Fibroblast of the aortic adventitia (primary cell): ENCODE measurements around the gene DNAH7. TPM values are rescaled to one million over a fixed set of nuclear protein-coding genes. Genes with fewer than 3 reads are reported as not detected.

Source experiments
- DNase-seq: peaks from one replicate; pipeline ENCODE4 v3.0.0-alpha.2; 2010; ENCODE audit warnings: low read depth
- H3K4me3 ChIP-seq: 2 replicates; pipeline ENCODE4 v1.5.1; 2011; ENCODE audit warnings: low read depth, mild to moderate bottlenecking, control low read depth, low read length, moderate library complexity
- total RNA-seq: library from RNA; depleted of rRNA; stranded (reverse); fragments of >200 nt; gene quantifications from 2 replicates; pipeline ENCODE4 v1.2.3, GENCODE V29; 2012; ENCODE audit warnings: low replicate concordance
- TF ChIP-seq, protein P1 (sequence below): IDR thresholded peaks from 2 replicates; pipeline ENCODE4 v1.5.1; 2011; ENCODE audit warnings: mild to moderate bottlenecking, low read length, control low read depth, inconsistent platforms; ENCODE audit not compliant: insufficient read depth

The DNAH7 gene
- total RNA-seq, 1 donor = 2.6 TPM

DNA sequence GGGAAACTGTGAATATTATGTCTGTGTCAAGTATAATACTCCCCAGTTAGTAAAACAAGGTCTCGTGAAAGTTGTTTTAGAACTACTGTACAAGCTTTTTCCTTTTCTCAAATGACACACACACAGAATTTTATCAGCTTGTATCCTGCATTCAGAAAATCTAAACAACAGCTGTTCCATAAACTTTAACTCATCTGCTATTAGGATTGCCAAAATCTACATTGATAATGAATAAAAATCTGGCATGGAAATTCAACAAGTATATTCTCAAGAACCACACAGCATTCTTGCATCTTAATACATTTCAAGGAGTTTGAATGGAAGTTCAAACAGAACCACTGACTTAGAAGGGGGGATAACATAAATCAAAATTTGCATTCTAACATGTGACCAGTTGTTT is 260.4 kb downstream of the DNAH7 start:
- TF ChIP-seq, protein P1, sequence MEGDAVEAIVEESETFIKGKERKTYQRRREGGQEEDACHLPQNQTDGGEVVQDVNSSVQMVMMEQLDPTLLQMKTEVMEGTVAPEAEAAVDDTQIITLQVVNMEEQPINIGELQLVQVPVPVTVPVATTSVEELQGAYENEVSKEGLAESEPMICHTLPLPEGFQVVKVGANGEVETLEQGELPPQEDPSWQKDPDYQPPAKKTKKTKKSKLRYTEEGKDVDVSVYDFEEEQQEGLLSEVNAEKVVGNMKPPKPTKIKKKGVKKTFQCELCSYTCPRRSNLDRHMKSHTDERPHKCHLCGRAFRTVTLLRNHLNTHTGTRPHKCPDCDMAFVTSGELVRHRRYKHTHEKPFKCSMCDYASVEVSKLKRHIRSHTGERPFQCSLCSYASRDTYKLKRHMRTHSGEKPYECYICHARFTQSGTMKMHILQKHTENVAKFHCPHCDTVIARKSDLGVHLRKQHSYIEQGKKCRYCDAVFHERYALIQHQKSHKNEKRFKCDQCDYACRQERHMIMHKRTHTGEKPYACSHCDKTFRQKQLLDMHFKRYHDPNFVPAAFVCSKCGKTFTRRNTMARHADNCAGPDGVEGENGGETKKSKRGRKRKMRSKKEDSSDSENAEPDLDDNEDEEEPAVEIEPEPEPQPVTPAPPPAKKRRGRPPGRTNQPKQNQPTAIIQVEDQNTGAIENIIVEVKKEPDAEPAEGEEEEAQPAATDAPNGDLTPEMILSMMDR = no peak
- no peak for DNase-seq
- no peak overlapping the region for H3K4me3 ChIP-seq

DNA sequence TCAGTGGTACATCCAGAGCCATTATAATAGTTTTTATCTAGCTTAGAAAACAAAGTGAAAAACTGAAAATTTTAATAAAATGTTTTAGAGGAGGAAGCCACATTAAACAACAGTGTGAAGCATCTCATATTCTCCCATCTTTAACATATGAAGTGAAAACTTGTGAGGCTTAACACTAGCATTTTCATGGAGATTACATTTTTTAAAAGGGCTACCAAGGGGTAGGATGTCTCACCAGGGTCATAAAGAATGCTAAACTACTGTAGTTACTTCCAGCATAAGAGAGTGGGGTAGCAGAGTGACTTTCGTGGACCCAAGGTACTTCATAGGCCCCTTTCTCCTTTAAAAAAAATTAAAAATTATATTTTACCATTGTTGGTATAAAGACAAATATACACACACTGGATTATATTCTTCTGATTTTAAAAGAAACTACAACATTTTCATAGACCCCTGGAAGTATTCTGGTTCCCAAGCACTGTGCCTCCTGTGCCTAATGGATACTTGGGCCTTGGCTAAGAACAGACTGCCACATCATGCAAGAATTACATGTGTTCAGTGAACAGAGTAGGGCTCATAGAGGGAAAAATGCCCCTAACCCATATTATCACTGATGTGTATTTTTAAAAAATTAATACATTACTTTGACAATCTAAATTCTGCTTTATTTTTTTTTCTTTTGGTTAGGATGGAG is 263.2 kb downstream of the DNAH7 start:
- DNase-seq = no peak
- no peak overlapping the region for H3K4me3 ChIP-seq
- TF ChIP-seq, protein P1 = no peak

DNA sequence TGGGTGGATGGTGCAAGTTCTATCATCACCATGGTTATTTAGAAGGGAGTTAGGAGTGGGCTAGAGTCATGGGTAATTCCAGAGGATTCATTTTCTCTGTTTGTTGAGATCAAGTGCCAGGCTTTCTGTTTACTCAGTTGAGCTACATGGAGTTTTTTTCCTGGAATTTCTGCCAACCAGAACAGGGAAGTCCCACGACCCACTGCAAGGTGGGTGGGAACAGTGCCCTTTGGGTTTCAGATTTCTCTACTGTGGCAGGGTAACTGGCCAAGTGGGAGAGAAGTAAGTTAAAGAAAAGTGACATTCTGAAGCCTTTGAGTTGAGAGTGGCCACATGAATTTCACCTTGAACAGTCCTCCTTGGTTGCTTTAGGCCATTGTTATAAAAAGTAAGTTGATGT is 272.8 kb downstream of the DNAH7 start:
- TF ChIP-seq, protein P1 = no peak
- H3K4me3 ChIP-seq = no peak overlapping the region
- DNase-seq = no peak

DNA sequence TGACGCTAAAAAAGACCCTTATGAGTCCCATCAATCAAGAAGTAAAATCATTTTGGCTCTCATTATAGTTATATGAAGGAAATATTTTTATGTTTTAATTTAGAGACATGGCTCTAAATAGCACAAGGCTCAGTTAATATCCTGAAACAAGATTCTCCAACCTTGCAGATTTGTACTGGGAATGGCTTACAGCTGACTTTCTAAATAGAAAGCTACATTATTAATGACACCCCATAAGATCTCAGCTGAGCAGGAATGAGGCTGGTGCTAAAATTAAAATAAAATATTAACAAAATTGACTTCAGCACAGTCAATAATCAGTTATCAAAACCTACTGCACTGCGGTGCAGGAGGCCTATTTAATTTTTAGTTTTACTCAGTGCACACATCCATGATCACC is 274.8 kb downstream of the DNAH7 start:
- TF ChIP-seq, protein P1 = no peak
- no peak overlapping the region for H3K4me3 ChIP-seq
- no peak for DNase-seq

DNA sequence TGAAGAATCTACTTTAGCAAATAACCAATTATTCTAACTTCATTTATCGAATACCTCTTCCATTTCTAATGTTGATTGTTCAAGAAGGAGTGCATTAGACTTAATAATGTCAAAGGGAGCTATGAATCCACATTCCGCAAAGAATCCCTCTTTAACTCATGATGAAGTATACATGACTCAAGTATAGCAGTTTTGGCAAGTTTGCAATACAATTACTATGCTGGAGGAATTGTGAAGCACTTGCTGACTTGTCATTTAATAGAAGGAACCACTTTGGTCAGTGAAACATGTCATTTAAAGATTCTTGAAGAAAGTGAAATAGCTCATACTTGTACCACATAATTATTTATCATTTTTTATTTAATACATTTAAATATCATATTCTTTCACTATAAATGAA is 286.5 kb downstream of the DNAH7 start:
- TF ChIP-seq, protein P1 = no peak
- peak; percentile 13 for DNase-seq
- H3K4me3 ChIP-seq = no peak overlapping the region

DNA sequence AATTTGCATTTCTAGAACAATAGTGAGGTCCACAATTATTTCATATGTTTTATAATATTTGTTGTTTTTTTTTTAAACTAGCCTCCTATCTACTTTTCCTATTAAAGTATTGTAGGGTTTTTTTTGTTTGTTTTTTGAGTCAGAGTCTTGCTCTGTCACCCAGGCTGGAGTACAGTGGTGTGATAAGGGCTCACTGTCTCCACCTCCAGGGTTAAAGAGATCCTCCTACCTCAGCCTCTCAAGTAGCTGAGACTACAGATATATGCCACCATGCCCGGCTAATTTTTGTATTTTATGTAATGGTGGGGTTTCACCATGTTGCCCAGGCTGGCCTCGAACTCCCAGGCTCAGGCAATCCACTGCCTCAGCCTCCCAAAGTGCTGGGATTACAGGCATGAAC is 289.1 kb downstream of the DNAH7 start:
- DNase-seq = no peak
- TF ChIP-seq, protein P1 = no peak
- no peak overlapping the region for H3K4me3 ChIP-seq

DNA sequence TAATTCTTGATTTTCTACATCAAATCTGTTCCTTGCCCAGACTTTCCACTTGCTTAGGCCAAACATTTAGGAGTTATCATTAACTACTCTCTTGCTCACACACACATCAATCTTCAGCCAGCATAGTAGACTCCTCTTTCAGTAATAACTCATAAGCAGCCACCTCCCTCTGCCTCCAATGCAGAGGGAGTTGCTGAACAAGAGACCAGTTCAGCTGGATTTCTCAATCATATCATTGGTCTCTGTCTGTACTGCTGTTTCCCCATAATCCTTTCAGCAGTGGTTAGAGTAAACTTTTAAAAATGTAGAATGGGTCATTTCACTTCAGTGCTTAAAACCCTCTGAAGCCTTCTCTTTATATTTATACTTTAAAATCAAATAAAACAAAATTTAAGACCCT is 298.7 kb downstream of the DNAH7 start:
- TF ChIP-seq, protein P1 = no peak
- H3K4me3 ChIP-seq = no peak overlapping the region
- no peak for DNase-seq
